Tibial nerve (tissue), 4 donors: ENCODE data around the gene TRMT10C. TPM values are rescaled to one million over a fixed set of nuclear protein-coding genes. Genes with fewer than 3 reads are reported as not detected.

ENCODE experiments used
- DNase-seq, 2 donors: peaks; one replicate each; pipeline ENCODE4 v3.0.0-alpha.2; 2019; ENCODE audit warnings: low spot score in 2 of 2
- H3K27ac ChIP-seq, 4 donors: fragments of 200-600 bp; sonication (generic) in 3 of 4; one replicate each; pipeline ENCODE4 v1.5.1; 2017 to 2019; ENCODE audit warnings: mild to moderate bottlenecking in 1 of 4
- H3K27me3 ChIP-seq, 2 donors: fragments of 200-600 bp; sonication (generic) in 1 of 2; one replicate each; pipeline versions ENCODE4 v1.5.1 to v1.6.0; 2017 to 2019
- H3K36me3 ChIP-seq, 3 donors: fragments of 200-600 bp; sonication (generic); one replicate each; pipeline ENCODE4 v1.5.1; 2018 to 2019
- H3K4me1 ChIP-seq, 4 donors: fragments of 200-600 bp; sonication (generic) in 3 of 4; one replicate each; pipeline ENCODE4 v1.5.1; 2017 to 2019
- H3K4me3 ChIP-seq, 4 donors: fragments of 200-600 bp; sonication (generic) in 3 of 4; one replicate each; pipeline ENCODE4 v1.5.1; 2017 to 2019; ENCODE audit warnings: mild to moderate bottlenecking in 1 of 4, moderate library complexity in 1 of 4
- H3K9me3 ChIP-seq, 4 donors: fragments of 200-600 bp; sonication (generic) in 3 of 4; one replicate each; pipeline ENCODE4 v1.5.1; 2017 to 2019
- EP300 ChIP-seq, 2 donors: sonication (generic); formaldehyde crosslinking; IDR thresholded peaks; one replicate each; pipeline ENCODE4 v1.6.1; 2017; ENCODE audit warnings: antibody characterized with exemption in 2 of 2, mild to moderate bottlenecking in 1 of 2
- POLR2A ChIP-seq, 2 donors: fragments of 450-650 bp; IDR thresholded peaks; one replicate each; pipeline ENCODE4 v1.6.1; 2017; ENCODE audit warnings: antibody characterized with exemption in 2 of 2, mild to moderate bottlenecking in 2 of 2, moderate library complexity in 2 of 2
- WGBS, 2 donors: methylation state at CpG; one replicate each; pipeline ENCODE4 v1.1.5; 2018; 5-methylcytosine and 5-hydroxymethylcytosine counted together
- total RNA-seq, 4 donors: library from RNA; depleted of rRNA; stranded (reverse); fragments of >200 nt; gene quantifications; one replicate each; pipeline ENCODE4 v1.1.0, GENCODE V29; 2016
- TF ChIP-seq, protein P1 (sequence below), 5 experiments: fragments of 200-600 bp in 3 of 5; fragments of 450-650 bp in 2 of 5; sonication (generic) in 3 of 5; IDR thresholded peaks; one replicate each; pipeline ENCODE4 v1.5.1; 2016 to 2019; ENCODE audit warnings: antibody characterized with exemption in 5 of 5, mild to moderate bottlenecking in 3 of 5, moderate library complexity in 2 of 5

The TRMT10C gene
- total RNA-seq, 4 donors from 2014 or later, result 12.6 to 26.7 (median 16.2) TPM

GRCh38 chr3:101529816-101530685 is 31.6 kb upstream of the TRMT10C start:
- 74 to 84% methylated on average over 4 of the region's 4 CpGs for whole genome bisulfite sequencing, 2 donors
- Histone ChIP-seq H3K36me3 (no peaks in the 10 kb centered on the region), H3K27me3 (no peaks in the 10 kb centered on the region), H3K4me1 (no peaks in the 10 kb centered on the region), H3K4me3 (no peak overlapping the region), H3K27ac (no peak overlapping the region), H3K9me3 (peaks cover 0 to 8% (median 0%) of the 10 kb centered on the region in 4 donors)
- no peak for DNase-seq
- TF ChIP-seq, protein P1, sequence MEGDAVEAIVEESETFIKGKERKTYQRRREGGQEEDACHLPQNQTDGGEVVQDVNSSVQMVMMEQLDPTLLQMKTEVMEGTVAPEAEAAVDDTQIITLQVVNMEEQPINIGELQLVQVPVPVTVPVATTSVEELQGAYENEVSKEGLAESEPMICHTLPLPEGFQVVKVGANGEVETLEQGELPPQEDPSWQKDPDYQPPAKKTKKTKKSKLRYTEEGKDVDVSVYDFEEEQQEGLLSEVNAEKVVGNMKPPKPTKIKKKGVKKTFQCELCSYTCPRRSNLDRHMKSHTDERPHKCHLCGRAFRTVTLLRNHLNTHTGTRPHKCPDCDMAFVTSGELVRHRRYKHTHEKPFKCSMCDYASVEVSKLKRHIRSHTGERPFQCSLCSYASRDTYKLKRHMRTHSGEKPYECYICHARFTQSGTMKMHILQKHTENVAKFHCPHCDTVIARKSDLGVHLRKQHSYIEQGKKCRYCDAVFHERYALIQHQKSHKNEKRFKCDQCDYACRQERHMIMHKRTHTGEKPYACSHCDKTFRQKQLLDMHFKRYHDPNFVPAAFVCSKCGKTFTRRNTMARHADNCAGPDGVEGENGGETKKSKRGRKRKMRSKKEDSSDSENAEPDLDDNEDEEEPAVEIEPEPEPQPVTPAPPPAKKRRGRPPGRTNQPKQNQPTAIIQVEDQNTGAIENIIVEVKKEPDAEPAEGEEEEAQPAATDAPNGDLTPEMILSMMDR (IDR thresholded peaks at IDR 0.05), result no peak
- TF ChIP-seq POLR2A (IDR thresholded peaks at IDR 0.05) (no peak), EP300 (IDR thresholded peaks at IDR 0.05) (no peak)

GRCh38 chr3:101530686-101531047 is 31.0 kb upstream of the TRMT10C start:
- TF ChIP-seq, protein P1 (IDR thresholded peaks at IDR 0.05), result no peak
- TF ChIP-seq EP300 (IDR thresholded peaks at IDR 0.05), result no peak
- Histone ChIP-seq H3K9me3 (peaks cover 0 to 2% (median 0%) of the 10 kb centered on the region in 4 donors), H3K36me3 (no peaks in the 10 kb centered on the region), H3K4me1 (no peaks in the 10 kb centered on the region), H3K27ac (no peak overlapping the region), H3K27me3 (no peaks in the 10 kb centered on the region), H3K4me3 (no peak overlapping the region)
- 55 to 64% methylated on average over 2 of the region's 2 CpGs for WGBS, 2 donors
- DNase-seq, result no peak

- H3K4me3 ChIP-seq, result no peak overlapping the region
- H3K36me3 ChIP-seq, result no peaks in the 10 kb centered on the region
- H3K27me3 ChIP-seq, result no peaks in the 10 kb centered on the region
- 24% methylated on average over 2 of the region's 2 CpGs for WGBS, 2 donors
- no peak overlapping the region for H3K27ac ChIP-seq
- TF ChIP-seq, protein P1 (IDR thresholded peaks at IDR 0.05), result no peak
- TF ChIP-seq EP300 (IDR thresholded peaks at IDR 0.05), result no peak
- no peak for TF ChIP-seq POLR2A (IDR thresholded peaks at IDR 0.05)
- no peaks in the 10 kb centered on the region for H3K9me3 ChIP-seq
- no peaks in the 10 kb centered on the region for H3K4me1 ChIP-seq
- DNase-seq, result no peak
These were observed 30.1 kb upstream of the TRMT10C start for GRCh38 chr3:101531473-101532086.

DNA sequence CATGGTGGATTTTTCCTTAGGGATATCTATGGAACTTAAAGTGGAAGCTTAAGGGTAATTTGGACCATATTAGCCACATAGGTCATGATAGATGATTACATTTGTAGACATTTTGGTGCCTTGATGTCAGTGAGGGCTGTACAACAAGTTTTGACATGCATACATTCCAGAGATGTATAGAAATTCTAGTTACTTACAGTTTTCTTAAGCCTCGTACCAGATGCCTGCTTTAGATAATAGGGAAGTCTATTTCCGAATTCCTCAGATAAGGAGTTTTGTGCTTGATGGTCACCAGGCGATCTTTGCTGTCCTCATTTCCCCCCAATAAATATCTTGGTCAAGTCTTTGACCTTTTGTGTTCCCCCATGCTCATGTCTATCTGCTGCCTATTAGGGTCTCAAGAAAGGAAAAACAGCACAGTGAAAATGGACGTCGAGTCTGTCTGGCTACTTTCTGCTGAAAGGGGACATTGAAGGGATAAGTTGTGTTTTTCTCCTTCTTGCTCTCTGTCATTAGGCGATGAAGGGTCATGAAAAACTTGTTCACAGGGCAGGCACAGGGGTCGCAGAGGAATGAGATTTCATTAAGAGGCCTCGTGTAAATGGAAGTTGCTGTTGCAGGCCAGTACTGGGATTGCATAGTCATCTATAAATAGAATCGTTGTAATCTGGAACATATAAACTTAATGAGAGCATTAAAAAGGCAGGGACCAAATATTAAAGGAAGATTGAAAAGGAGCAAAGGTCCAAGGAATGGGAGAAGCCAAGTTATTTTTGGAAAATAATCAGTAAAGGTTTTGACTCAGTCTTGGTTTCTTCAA is 28.7 kb upstream of the TRMT10C start:
- H3K27ac ChIP-seq, result no peak overlapping the region

More for the DNA sequence above, 28.7 kb upstream of the TRMT10C start:
- H3K4me3 ChIP-seq, result no peak overlapping the region
- no peaks in the 10 kb centered on the region for H3K9me3 ChIP-seq
- DNase-seq, result no peak
- no peaks in the 10 kb centered on the region for H3K4me1 ChIP-seq
- H3K27me3 ChIP-seq, result no peaks in the 10 kb centered on the region
- H3K36me3 ChIP-seq, result no peaks in the 10 kb centered on the region
- no peak for TF ChIP-seq POLR2A (IDR thresholded peaks at IDR 0.05)
- TF ChIP-seq, protein P1 (IDR thresholded peaks at IDR 0.05), result no peak
- no peak for TF ChIP-seq EP300 (IDR thresholded peaks at IDR 0.05)
- WGBS, 2 donors, result 42 to 43% methylated on average over 9 of the region's 9 CpGs
